ENCODE results near the gene PTGFRN.
"Not testable (repeated sequence)": the region's sequence is repeated elsewhere in the genome, so short reads cannot be mapped to it uniquely, and the experiment has no call there.

The PTGFRN gene

DNA sequence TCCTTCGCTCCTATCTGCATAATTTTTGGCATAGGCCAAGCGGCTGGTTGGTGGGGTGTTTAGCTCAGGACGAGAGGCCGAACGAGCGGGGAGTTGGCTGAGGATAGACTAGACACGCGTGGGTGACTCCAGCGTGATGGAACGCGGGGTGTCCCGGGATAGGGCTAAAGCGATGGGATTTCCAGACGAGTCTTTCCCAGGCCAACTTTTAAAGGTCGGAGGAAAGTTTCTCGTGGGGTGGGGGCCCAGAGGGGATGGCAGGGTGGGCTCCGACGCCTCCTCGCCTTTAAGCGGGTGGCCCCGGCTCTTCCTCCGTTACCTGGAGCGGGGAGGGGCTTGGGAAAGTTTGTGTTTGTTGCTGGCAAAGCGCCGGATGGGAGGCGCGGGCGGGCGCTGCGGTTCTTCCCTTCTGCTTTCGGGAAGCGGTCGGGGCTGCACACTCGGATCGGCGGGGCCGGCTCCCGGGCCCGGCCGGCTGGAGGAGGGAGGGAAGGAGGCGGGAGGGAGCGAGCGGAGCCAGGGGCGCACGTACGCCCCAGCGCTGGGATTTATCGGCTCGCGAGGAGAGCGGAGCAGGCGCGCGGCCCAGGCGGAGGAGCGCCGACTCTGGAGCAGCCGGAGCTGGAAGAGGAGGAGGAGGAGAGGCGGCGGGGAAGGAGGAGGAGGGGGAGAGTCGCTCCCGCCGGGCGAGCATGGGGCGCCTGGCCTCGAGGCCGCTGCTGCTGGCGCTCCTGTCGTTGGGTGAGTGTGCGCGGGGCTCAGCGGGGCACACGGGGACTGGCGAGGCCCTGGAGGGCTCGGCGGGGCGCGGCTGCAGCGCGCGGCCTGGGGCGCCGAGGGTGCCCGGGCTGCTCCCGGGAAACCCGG is at the start of gene PTGFRN:
TSS of gene PTGFRN (plus strand) at position 405 of the 867 bp plus-strand sequence. CDS start at position 693, 288 bp downstream.
- ATAC-seq = peak; percentile 75
- H3K36me3 Mint-ChIP-seq = no peaks in the 10 kb centered on the region
- no peak within 1 kb of the TSS for H3K27ac Mint-ChIP-seq
- no peaks in the 10 kb centered on the region for H3K9me3 Mint-ChIP-seq
- DNase-seq (ENCODE audit: low spot score in 2 of 2) = peak; percentile 3 to 64
- no peak within 1 kb of the TSS for H3K4me3 Mint-ChIP-seq
- peaks cover 7% of the 10 kb centered on the region for H3K4me1 Mint-ChIP-seq

DNA sequence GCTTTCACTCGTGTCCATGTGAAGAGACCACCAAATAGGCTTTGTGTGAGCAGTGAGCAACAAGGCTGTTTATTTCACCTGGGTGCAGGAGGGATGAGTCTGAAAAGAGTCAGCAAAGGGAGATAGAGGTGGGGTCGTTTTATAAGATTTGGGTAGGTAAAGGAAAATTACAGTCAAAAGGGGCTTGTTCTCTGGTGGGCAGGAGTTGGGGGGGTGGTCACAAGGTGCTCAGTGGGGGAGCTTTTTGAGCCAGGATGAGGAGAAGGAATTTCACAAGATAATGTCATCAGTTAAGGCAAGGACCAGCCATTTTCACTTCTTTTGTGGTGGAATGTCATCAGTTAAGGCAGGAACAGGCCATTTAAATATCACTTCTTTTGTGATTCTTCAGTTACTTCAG is 49.5 kb upstream of the PTGFRN start:
- H3K27ac Mint-ChIP-seq; H3K9me3 Mint-ChIP-seq; DNase-seq (ENCODE audit: low spot score in 2 of 2); H3K36me3 Mint-ChIP-seq; H3K4me1 Mint-ChIP-seq; ATAC-seq; H3K4me3 Mint-ChIP-seq: not testable (repeated sequence)

DNA sequence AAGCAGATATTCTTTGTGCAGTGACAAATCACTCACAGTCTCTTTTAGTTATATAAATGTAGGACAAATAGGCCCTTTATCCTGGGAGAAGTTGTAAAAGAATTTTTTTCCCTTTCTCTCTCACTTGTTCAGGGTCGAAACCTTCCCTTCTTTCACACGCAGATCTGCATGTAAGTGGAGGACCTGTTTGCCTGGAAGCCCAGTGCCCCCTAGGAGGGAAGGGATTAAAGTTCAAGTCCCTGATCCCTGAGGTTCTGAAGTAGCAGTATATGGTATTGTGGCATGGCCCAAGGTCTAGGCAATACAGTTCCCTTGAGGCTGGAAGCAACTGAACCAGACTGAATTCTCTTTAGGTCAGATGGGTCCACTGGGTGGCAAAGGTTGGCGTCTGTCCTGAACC is 48.6 kb upstream of the PTGFRN start:
- no peaks in the 10 kb centered on the region for H3K4me1 Mint-ChIP-seq
- no peaks in the 10 kb centered on the region for H3K9me3 Mint-ChIP-seq
- ATAC-seq = no peak
- no peak overlapping the region for H3K27ac Mint-ChIP-seq
- no peaks in the 10 kb centered on the region for H3K36me3 Mint-ChIP-seq
- no peak for DNase-seq (ENCODE audit: low spot score in 2 of 2)
- no peak overlapping the region for H3K4me3 Mint-ChIP-seq

DNA sequence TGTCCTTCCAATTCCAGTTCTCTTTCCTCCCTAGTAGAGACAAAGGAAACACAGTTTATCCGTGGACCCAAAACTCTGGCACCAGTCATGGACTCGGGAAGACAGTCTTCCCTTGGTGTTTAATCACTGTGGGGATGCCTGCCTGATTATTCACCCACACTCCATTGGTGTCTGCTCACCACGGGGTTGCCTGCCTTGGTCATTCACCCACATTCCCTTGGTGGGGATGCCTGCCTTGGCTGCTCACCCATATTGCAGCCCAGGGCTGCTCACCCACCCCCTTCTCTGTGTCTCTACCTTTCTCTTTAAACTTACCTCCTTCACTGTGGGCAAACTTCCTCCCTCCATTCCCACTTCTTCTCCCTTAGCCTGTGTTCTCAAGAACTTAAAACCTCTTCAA is 46.7 kb upstream of the PTGFRN start:
- not testable (repeated sequence) for DNase-seq (ENCODE audit: low spot score in 2 of 2); H3K4me3 Mint-ChIP-seq

DNA sequence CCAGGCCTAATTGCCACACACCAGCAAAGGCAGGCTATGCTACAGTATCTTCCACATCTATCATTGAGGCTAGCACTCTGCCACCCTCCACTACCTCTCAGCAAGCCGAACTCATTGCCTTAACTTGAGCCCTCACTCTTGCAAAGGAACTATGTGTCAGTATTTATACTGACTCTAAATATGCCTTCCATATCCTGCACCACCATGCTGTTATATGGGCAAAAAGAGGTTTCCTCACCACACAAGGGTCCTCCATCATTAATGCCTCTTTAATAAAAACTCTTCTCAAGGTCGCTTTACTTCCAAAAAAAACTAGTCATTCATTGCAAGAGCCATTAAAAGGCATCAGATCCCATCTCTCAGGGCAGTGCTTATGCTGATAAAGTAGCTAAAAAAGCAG is 43.2 kb upstream of the PTGFRN start:
- H3K36me3 Mint-ChIP-seq; H3K4me3 Mint-ChIP-seq; DNase-seq (ENCODE audit: low spot score in 2 of 2); H3K27ac Mint-ChIP-seq; ATAC-seq; H3K9me3 Mint-ChIP-seq; H3K4me1 Mint-ChIP-seq: not testable (repeated sequence)

More for the DNA sequence above, 46.7 kb upstream of the PTGFRN start:
- ATAC-seq, H3K9me3 Mint-ChIP-seq, H3K27ac Mint-ChIP-seq, H3K4me1 Mint-ChIP-seq, H3K36me3 Mint-ChIP-seq: not testable (repeated sequence)

DNA sequence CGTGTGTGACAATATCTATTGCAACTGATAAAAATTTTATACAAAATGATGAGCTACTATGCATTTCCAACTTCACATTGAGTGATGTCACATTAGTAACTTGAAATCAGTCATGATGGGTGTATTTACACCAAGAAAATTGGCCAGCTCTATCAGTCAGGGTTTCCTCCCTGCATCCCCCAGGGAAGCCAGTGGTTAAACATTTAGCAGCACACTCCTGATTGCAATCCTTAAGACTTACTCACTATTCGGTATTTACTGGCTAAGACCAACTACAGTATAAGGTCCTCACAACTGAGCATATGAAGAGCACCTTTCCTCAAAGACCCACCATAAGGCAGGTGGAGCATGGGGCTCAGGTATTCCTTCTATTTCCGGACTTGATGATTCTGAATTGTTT is 41.3 kb upstream of the PTGFRN start:
- no peak overlapping the region for H3K4me3 Mint-ChIP-seq
- H3K9me3 Mint-ChIP-seq = no peaks in the 10 kb centered on the region
- no peaks in the 10 kb centered on the region for H3K36me3 Mint-ChIP-seq
- no peak overlapping the region for H3K27ac Mint-ChIP-seq
- DNase-seq (ENCODE audit: low spot score in 2 of 2) (no peak), ATAC-seq (no peak)
- no peaks in the 10 kb centered on the region for H3K4me1 Mint-ChIP-seq

DNA sequence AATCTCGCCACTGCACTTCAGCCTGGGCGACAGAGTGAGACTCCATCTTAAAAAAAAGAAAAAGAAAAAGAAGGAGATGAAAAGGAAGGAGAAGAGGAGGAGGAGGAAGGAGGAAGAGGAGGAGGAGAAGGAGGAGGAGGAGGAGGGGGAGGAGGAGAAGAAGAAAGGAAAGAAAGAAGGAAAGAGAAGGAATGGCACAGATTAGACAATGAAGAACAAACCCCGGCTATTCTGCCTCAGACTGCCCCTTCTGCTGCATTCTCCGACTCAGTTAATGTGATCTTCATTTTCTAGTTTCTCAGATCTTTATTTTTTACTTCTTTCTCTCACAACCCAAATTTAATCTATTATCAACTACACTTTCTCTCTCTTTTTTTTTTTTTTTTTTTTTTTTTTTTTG is 40.1 kb upstream of the PTGFRN start:
- H3K36me3 Mint-ChIP-seq = no peaks in the 10 kb centered on the region
- ATAC-seq (no peak), DNase-seq (ENCODE audit: low spot score in 2 of 2) (no peak)
- no peak overlapping the region for H3K27ac Mint-ChIP-seq
- no peak overlapping the region for H3K4me3 Mint-ChIP-seq
- peaks cover 7% of the 10 kb centered on the region for H3K4me1 Mint-ChIP-seq
- no peaks in the 10 kb centered on the region for H3K9me3 Mint-ChIP-seq

DNA sequence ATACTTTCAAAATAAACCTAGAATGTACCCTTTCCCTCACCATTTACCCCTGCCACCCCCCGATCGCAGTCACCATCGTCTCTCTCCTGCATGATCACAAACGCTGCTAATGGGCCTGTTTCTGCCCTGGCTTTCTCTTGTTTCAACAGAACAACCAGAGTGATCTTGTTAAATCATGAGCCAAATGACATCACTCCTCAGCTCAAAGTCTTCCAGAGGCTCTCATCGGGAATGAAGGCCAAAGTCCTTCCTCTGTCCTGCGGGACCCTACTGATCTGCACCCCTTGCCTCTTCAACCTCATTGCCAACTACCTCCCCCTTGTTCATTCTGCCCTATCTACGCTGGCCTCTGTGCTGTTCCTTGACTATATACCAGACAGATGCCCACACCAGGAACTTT is 39.4 kb upstream of the PTGFRN start:
- Mint-ChIP-seq H3K4me1 (peaks cover 7% of the 10 kb centered on the region), H3K36me3 (no peaks in the 10 kb centered on the region), H3K27ac (no peak overlapping the region), H3K9me3 (no peaks in the 10 kb centered on the region), H3K4me3 (no peak overlapping the region)
- no peak for ATAC-seq
- no peak for DNase-seq (ENCODE audit: low spot score in 2 of 2)

DNA sequence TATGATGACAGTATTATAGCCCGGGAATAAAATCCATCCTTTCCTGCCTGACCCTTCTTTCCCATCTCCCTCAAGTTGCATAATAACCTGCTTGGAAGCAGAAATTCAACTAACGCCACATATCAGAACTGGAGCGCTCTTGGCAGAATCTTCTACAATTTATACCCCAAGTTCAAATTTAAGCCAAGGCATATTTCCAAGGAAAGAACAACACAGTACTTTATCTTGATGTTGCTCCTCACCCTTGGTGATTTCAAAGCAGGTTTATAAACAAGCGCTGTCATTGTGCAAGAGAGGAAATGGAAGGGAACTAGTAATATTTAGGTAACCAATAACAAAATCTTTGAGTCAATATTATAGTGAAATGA is 38.0 kb upstream of the PTGFRN start:
- ATAC-seq = no peak
- Mint-ChIP-seq H3K4me3 (no peak overlapping the region), H3K9me3 (no peaks in the 10 kb centered on the region), H3K4me1 (peaks cover 7% of the 10 kb centered on the region), H3K27ac (no peak overlapping the region), H3K36me3 (no peaks in the 10 kb centered on the region)
- DNase-seq (ENCODE audit: low spot score in 2 of 2) = no peak

DNA sequence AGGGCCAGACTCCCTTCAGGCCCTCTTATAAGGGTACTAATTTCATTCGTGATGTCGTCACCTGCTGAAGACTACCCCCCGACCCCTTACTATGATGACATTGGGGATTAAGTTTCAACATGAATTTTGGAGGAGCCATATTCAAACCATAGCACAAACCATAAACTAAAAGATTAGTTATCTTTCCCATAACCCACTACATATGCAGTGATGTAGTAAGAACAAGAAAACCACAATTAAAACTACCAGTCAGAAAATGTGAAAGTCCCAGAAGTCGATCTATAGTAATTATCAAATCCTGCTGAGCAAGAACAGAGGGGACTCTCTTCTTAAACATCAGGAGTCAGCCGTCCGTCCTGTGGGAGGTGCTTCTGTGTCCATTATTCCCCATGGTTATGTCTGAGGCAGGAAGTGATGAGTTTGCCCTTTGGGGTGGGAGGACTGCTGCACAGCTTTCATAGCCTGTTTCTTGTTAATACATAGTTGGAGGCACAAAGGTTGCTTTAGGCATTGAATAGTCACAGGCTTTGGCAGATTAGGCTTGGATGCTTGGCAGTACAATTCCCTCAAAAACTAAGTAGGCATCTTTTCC is 35.9 kb upstream of the PTGFRN start:
- Mint-ChIP-seq H3K4me3 (no peak overlapping the region), H3K27ac (no peak overlapping the region), H3K9me3 (no peaks in the 10 kb centered on the region), H3K36me3 (no peaks in the 10 kb centered on the region), H3K4me1 (peaks cover 7% of the 10 kb centered on the region)
- DNase-seq (ENCODE audit: low spot score in 2 of 2) (no peak), ATAC-seq (peak; percentile 60)

DNA sequence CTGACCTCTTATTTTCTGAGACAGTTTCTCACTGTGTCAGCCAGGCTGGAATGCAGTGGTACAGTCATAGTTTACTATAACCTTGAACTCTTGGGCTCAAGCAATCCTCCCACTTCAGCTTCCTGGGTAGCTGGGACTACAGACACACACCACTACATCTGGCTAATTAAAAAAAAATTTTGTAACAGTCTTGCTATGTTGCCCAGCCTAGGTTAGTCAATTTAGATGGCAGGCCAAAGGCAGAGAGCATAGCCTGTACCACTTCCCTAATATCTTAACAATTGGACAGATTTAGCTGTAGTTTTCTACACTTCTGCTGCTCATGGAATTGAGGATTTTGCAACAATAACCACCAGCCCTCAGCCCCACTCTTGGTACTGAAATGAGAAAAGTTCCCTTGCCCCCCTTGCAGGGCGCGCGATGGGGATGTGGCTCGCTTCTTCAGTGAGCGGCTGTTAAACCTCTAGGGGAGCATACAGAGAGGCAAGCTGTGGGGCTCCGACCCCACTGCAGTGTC is 34.9 kb upstream of the PTGFRN start:
- ATAC-seq (peak; percentile 20), DNase-seq (ENCODE audit: low spot score in 2 of 2) (no peak)
- Mint-ChIP-seq H3K4me3 (no peak overlapping the region), H3K27ac (no peak overlapping the region), H3K9me3 (no peaks in the 10 kb centered on the region), H3K36me3 (no peaks in the 10 kb centered on the region), H3K4me1 (peaks cover 7% of the 10 kb centered on the region)

DNA sequence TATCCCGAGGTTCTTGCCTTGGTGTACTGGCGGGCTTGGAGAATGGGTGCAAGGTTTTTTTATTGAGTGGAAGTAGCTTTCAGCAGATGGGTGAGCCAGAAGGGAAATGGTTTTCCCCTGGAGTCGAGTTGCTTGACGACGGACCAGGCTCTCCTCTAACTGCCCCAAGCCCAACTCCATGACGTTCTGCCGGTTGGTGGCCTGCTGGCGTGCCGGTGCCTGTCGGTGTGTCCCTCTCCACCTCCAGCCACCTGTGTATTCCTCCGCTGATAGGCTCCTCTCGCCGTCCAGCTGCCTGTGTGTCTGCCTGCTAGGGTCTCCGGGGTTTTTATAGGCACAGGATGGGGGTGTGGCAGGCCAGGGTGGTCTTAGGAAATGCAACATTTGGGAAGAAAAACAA is 34.3 kb upstream of the PTGFRN start:
- Mint-ChIP-seq H3K4me3 (no peak overlapping the region), H3K36me3 (no peaks in the 10 kb centered on the region), H3K4me1 (peaks cover 7% of the 10 kb centered on the region), H3K9me3 (no peaks in the 10 kb centered on the region), H3K27ac (no peak overlapping the region)
- DNase-seq (ENCODE audit: low spot score in 2 of 2) = no peak
- ATAC-seq = no peak

DNA sequence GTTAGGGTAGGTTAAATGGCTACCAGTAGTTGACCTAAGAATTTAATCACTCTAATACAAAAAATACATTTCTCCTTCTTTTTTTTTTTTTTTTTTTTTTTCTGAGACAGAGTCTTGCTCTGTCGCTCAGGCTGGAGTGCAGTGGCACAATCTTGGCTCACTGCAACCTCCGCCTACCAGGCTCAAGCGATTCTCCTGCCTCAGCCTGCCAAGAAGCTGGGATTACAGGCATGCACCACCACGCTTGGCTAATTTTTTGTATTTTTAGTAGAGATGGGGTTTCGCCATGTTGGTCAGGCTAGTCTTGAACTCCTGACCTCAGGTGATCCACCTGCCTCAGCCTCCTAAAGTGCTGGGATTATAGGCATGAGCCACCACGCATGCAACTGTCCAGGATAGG is 33.8 kb upstream of the PTGFRN start:
- H3K4me3 Mint-ChIP-seq; ATAC-seq; H3K4me1 Mint-ChIP-seq; H3K27ac Mint-ChIP-seq; H3K36me3 Mint-ChIP-seq; H3K9me3 Mint-ChIP-seq; DNase-seq (ENCODE audit: low spot score in 2 of 2): not testable (repeated sequence)

DNA sequence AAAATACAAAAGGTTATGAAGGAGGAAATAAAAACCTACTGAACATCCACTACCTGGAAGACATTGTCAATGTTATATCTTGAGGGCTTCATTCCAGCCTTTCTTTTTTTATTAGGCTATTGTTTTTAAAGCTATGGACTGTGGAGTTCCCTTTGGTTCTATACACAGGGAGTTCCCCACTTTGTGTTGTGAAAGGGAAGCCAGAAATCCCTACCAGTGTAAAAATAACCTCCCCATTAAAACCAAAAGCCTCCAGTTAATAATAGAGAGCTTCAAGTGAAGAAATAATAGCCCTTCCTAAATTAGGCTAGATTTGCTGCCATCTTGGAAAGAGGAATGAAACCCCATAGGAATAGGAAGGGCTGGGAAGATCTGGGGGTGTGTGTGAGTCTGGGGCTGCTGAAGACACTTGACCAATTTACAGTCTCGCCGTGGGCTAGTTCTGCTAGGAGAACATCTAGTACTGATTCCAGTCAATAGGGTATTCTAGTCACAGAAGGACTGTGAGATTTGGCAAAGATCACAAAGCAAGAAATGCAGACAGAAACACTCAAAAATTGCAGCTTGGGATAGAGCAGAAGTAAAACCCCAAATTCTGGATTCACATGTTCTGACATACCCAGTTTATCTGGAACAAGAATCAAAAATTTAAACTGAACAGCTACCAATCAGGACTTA is 32.4 kb upstream of the PTGFRN start:
- H3K4me3 Mint-ChIP-seq = no peak overlapping the region
- H3K36me3 Mint-ChIP-seq = no peaks in the 10 kb centered on the region
- DNase-seq (ENCODE audit: low spot score in 2 of 2) (no peak), ATAC-seq (no peak)
- H3K4me1 Mint-ChIP-seq = peaks cover 7% of the 10 kb centered on the region
- no peak overlapping the region for H3K27ac Mint-ChIP-seq
- H3K9me3 Mint-ChIP-seq = no peaks in the 10 kb centered on the region

DNA sequence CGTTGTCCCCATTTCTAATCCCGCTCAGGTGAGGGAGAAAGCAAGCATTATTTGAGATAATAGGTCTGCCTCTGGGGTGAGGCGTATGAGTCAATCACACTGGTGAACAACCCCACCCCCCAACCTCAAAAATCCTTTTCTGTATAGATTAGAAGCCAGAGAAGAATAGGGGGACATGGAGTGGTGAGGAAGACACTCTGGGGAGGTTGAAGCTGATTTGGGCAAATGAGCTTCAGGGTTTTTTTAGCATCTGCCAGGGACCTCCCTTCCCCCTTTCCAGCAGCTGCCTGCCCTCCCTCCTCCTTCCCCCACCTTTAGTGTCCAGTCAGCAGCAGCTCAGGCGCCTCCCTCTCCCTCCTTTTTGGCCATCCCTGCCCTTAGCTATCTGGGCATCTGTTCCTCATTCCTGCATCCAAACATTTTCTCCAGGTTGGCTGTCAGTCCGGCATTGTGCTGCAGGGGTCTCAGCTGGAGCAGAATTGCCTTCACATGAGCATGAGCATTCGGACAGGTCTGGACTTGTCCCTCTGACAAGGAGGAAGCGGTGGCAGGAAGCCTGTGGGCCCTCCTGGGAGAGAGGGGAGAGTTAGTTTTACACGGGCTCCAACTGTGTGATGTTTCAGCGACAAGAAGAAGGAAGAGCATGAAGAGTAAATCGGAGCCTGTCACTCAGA is 30.8 kb upstream of the PTGFRN start:
- no peak for DNase-seq (ENCODE audit: low spot score in 2 of 2)
- peaks cover 2% of the 10 kb centered on the region for H3K4me1 Mint-ChIP-seq
- H3K9me3 Mint-ChIP-seq = no peaks in the 10 kb centered on the region
- H3K27ac Mint-ChIP-seq = no peak overlapping the region
- H3K4me3 Mint-ChIP-seq = no peak overlapping the region
- peak; percentile 57 for ATAC-seq
- no peaks in the 10 kb centered on the region for H3K36me3 Mint-ChIP-seq

Data from stimulated activated effector memory CD8-positive, alpha-beta T cell treated with anti-CD3 and anti-CD28 coated beads, Interleukin-12 subunit alpha, Interleukin-12 subunit beta, amount 100 ng/mL, for 72 hours (primary cell).